T-helper 2 cell (primary cell): ENCODE data around the gene TBC1D16.
A peak's percentile ranks its signal among the peaks of the same experiment; 100 is the strongest.

Experiments used
- DNase-seq, 5 experiments: peaks; one replicate each; pipeline versions ENCODE4 v3.0.0 to v3.0.0-alpha.2; 2012 to 2022

TBC1D16 gene

DNA sequence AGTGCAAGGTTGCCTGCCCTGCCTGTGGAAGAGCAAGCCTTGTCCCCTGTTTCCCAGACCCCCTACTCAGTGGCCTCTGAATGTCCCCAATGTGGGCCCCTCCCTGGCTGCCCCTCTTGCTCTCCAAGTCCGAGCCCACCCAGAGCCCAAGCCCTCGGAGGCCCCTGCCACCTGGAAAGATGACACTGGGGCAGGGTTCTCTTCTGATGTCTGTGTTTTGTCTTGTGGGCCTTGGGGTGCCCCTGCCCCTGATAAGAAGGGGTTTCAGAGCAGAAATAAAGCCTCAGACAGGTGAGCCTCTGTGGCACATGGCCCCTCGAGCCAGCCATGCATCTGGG lies 111.1 kb downstream of the TBC1D16 start:
- DNase-seq = no peak

DNA sequence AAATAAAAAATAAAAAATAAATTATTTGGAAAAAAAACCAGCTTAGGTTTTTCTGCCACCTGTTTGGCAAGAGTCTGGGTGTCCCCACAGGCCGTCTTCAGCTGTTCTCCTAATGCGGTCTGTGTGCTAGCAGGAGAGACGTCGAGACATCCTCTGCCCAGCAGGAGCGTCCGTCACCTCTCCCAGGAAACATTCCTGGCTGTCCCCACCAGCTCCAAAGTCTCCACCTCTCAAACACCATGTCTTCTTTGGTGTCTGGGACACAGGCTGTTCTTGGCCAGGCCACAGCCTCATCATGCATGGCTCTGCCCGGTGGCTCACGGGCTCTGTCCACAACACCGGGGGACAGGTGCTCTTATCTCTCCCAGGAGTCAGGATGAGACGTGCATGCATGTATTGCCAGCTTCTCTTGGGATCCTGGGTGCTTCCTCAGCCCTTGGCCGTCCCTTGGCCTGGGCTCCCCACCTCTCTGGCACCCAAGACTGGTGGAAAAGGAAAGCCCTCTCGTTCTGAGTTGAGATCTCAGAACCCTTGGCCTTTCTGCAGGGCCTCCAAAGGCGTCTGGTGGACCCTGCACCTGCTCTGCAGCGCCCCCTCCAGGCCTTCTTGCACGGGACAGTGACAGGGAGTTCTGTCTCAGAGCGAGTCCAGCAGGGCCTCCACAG lies 111.6 kb downstream of the TBC1D16 start:
- DNase-seq = peak in 2 of 5 experiments; percentile 14 to 40

DNA sequence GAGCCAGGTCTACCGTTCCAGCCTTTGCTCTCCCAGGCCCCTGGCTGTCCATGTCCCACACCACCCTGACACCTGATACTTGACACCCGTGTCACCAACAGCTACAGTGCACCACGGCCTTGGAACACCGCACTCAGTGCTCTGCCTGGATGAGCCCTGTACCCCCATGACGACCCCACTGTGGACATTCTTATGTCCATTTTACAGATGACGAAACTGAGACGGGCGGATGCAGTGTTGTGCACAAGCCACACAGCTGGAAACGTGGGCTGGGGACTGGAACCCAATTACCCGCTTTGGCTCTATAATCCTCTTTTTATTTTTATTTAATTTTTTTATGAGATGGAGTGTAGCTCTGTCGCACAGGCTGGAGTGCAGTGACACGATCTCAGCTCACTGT lies 112.9 kb downstream of the TBC1D16 start:
- no peak for DNase-seq

DNA sequence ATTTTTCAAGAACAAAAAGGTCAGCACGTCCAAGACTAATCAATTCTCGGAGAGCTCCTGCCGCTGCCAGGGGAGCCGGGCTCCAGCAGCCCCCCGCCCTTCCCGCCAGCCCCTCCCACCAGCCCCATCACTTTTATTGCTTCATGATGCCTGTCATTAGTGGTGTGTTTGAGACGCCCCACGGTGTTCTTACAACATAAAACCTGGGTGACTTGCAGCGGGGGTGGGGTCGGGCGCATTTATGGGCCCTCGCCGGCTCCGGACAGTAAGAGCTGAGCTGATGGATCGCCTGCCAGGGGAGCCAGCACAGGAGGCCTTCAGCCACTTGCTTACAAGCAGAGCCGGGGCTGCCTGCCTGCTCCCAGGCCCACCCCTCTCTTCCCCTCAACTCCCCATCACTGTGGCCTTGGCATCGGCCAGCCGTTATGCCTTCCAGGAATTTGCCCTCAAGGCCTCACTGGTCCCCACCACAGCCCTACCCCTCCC lies 113.5 kb downstream of the TBC1D16 start:
- DNase-seq = no peak

DNA sequence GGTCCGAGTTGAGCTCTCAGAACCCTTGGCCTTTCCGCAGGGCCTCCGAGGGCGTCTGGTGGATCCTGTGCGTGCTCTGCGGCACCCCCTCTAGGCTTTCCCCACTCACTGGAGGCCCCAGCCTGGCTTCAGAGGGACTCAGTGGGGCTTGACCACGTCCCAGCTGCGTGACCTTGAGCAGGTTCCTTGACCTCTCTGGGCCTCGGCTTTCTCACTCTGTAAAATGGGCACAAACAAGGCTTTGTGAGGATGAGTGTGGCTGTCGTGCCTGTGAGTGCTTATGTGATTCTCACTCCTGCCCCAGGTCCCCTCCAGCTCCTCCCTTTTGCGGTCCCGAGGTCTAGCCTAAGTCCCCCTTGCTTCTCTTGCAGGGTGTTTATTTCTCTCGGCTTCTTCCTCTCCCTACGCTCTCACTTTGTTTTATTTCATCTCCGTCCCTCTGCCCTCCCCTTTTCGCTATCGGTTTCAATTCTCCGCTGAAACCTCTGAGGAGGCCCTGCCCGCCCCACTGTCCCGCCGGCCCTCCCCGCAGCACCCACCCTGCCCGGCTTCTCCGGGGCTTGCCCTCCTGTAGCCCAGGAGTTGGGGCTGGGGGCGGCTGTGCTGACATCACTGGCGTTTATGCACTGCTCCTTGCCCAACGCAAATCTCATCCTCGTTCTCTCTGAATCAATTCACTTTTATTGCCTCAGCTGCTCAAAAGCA lies 114.1 kb downstream of the TBC1D16 start:
- peak in 1 of 5 experiments; percentile 45 for DNase-seq

DNA sequence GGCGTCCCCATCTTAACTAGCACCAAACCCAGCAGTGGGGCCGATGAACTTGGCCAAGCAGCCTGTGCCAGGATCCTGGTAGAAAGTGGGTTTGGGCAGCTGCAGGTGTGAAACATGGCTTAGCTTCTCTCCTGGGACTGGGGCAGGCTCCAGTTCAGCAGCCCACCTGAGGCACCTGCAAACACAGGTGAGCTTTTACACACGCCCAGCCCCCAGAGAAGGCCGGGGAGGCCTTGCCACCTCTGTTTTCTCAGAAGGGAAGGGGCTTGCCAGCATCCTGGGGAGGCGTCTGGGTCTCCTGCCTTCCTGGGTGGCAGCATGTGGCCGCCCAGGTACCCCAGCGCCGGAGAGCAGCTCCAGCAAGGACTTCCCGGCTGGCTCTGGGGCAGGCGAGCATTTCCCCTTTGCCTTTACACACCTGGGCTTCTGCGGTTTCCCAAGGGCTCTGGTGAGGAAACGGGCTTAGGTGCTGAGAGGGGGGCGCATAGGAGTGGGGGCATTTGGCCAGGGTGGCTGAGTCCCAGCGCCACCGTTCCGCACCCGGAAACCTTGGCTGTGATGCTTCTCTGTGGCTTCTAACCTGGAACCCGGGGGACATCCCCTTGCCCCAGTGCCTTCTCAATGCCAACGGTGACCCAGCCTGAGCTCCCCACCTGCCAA lies 114.8 kb downstream of the TBC1D16 start:
- DNase-seq = no peak

DNA sequence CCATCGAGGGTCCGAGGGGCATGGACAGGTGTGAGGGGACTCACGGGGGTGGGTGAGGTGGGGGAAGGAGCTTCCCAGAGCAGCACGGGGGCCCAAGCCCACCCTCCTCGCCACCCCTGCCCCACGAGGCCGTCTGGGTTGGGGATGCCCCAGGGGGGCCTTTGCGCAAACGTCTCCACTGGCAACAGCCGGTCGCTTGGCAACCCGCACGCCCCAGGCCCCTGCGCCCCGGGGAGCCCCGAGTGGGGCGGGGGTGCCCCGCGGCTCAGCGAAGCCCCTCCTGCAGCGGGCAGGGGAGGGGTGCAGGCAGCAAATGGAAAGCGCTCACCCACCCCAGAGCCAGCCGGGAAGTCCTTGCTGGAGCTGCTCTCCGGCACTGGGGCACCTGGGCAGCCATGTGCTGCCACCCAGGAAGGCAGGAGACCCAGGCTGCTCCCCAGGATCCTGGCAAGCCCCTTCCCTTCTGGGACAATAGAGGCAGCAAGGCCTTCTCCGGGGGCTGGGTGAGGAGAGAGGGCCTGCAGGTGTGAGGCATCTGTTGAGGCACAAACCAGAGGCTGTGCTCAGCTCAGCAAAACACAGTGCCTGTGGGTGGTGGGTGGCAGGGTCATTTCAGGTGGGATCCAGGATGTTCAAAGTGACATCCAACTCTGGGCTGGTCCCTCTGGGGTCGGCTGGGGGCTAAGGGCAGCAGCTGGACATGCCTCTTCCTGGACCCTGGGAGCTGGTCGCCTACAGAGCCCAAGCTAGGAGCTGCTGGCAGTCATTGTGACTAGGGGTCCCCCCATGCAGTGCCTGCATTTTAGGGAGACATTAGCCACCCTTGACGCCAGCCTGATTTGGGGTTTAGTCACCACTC lies 115.6 kb downstream of the TBC1D16 start:
- no peak for DNase-seq

DNA sequence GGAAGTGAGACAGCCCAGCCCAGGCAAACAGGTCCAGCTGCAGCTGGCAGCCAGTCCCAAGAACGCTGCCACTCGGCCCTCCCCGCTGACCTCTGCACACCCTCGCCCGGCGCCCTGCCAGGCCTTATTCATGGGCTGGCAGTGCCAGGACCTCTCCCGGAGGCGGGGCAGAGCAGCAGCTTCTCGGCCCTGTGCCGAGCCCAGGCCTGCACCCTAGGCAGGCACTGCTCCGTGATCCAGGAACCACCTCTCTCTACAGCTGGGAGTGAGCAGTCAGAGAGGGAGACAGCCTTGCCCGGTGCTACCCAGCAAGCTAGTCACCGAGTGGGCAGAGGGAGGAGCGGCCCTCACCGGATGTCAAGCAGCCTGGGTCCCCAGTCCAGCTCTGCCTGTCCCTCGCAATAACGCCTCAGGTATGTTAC lies 116.5 kb downstream of the TBC1D16 start:
- no peak for DNase-seq

DNA sequence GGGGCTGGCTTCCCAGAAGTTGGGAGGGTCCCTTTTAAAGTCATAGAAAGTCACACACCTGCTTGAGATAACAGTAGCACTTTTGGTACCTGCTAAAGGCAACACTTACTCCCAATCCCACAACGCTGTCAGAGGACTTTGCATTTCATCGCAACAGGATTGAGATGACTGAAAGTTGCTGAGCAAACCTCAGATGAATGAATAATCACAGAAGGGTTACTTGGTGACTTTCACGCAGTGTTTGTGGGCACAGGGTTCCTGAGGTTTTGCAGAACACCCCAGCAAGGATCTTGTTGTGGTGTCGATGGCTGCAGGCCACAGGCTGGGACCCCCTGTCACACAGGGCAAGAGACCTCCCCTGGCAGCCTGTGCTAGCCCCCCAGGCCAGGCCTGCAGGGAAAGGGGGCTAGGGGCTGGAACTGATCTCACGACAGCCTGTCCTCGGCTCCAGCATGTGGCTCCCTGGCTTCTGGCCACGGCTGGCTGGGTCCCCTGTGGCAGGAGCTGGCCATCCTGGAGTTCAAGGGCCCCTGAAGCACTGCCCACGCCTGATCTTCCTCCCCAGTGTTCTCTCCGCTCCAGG lies 117.0 kb downstream of the TBC1D16 start:
- no peak for DNase-seq

DNA sequence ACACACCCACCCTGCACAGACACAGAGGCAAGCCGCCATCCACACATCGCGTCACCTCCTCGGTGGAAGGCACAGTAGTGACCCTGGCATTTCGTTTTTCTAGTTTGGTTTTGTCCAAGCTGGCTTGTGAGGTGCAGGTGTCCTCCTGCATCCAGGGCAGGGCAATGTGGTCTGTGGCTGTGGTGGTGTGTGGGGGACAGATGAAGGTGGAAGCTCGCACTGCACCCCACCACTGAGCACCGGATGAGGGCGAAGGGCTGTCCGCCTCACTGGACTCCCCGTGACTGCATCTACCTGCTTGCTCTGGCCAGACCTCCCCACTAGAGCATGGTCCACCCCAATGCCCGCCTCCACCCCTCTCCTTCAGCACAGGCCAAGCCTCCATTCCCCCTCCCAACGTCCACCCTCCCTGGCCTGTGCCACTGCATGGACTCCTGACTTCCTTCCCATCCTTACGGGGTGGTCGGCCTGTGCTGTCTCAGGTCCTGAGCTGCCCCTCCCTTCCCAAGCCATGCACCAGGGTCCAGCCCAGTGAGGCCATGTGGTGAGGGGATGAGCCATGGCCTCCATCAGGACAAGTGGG lies 117.7 kb downstream of the TBC1D16 start:
- no peak for DNase-seq

DNA sequence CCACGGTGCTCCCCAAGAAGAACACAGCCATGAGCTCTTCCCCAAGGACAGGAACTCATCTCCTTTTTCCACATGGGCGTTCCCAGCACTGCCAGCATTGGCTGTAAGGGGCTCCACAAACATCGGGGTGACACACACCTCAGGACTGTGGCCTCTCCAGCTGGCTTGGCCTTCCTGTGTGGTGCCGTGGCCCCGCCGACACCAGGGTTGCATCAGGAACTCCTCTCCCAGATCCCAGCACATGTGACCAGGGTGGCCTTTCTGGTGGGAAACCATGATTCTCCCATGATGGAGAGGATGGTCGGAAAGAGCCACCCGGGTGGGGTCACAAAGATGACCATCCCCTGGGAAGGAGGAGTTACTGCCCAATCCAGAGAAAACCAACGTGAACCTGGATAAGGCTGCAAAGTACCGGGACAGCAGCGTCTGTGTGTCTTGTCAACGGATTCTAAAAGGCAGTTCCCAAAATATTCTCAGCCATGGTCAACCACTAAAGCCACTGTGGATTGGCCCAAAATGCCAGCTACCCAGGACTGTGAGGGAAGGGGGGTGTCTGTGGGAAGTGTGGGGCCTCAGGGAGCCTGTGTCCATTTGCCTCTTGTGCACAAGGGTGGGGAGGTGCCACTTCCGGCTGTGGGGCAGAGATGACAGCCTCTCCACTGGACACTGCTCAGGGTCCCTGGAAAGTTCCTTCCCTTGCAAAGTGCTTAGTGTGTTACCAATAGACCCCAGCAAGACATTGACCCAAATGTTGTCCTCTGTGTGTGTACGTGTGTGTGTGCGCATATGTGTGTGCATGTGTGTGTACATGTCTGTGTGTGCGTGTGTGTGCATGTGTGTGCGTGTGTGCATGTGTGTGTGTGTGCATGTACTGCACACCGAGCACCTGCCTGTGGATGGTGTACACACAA lies 118.4 kb downstream of the TBC1D16 start:
- no peak for DNase-seq

DNA sequence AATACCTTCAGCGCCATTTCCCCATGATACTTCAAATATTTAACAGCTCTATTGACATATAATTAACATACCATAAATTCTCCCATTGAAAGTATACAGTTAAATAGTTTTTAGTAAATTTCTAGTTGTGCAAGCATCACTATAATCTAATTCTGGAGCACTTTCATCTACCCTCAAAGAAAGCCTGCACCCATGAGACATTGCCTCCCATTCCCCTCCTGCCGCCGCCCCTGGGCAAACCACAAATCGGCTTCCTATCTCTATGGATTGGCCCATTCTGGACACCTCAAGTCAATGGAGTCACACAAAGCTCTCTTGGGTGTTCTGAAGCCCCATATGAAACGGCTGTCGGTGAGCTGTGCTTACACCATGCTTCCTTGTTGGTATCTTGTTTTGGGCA lies 119.2 kb downstream of the TBC1D16 start:
- no peak for DNase-seq

DNA sequence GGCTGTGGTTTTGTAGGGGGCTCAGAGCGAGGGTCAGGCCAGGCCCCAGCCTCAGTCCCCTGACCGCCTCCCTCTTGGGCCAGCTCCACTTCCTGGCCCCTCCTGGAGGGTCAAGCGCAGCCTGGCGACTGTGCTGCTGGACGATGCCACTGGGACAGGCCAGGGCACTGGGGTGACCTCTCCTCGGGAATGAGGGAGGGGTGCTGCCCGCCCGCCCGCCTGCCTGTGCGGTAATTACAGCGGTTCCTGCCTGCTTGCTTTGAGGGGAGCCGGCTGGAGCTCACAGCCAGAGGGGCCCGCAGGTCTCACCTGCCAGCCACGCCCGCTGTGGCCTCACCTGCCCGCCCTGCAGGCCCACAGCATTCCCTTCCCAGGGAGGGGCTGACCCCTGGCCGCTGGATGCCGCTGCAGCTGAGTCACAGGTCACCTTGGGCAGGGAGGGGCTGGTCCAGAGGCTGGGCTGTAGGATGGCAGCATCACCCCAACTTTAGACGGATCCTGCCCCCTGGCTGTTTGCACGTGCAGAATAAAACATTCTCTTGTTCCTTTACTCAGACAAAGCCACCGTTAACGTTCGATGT lies 119.7 kb downstream of the TBC1D16 start:
- DNase-seq = no peak

DNA sequence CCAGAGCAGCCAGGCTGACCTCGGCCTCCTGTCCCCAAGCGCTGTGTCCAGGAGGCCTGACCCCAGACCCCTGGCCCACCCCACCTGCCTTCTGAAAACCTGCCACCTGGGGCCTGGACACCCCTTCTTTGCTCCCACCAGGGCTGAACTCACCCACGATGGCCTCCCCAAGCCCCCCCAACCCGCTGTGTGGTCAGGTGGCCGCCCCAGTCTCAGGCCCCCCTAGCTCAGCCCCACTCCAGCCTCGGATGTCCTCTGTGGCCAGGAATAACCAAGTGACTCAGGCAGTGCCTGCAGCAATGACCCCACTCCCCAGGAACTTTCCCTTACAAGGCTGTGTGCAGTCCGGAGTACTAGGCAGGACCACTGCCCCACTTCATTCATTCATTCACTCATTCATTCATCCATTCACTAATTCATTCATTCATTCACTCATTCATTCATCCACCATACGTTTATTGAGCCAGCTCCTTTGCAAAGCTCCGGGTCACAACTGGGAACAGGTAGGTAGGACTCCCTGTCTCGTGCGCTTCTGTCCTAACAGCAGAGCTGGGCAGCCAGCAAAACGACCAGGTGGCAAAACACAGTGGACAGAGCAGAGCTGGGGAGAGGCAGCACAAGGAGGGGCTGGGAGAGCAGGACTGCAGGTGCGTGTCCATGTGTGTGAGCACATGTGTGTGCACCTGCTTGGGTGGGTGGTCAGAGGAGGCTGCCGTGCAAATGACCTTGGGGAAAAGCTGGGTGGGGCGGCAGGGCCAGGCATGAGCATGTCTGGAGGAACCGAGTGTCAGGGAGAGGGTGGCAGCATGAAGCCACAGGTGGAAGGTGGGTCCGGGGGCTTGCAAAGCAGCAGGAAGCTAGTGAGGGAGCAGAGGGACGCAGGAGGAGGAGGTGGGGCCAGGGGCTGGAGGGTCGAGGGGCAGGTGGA lies 120.6 kb downstream of the TBC1D16 start:
- no peak for DNase-seq

DNA sequence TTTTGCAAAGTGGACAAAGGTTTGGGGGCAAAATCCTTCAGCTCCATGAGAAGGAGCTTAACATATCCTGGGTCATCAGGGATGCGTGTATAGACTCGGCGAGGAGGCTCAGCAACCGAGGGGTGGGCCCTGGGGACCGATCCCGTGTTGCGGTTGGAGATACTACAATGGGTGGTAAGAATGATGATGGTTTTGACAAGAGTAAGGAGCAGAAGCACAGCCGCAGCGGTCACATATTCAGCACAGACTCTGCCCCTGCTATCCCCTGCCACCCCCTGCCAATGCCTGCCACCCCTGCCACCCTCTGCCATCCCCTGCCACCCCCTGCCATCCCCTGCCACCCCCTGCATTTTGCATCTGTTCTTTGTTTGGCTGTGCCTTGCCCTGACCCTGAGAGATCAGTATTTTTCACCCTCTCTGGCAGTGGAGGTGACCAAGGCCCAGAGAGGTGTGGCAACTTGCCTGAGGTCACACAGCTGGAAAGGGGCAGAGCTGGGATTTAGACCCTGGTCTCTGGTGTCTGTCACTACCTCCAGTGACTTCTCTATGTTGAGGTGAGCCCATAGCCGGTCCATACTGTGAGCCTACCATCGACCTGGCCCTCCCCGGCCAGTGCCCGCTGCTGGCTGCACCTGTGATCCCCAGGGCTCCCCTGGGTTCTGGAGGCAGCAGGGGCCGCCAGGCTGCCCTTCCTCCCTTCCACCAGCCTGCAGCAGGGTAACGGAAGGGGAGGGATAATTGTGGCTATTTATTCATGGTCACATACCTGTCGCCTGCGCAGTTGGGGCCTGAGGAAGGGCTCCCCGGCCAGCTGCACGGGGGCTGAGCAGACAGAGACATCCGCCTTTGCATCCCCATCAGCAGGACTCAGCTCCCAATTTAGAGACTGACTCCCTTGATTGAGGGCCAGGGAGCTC lies 121.5 kb downstream of the TBC1D16 start:
- DNase-seq = no peak

DNA sequence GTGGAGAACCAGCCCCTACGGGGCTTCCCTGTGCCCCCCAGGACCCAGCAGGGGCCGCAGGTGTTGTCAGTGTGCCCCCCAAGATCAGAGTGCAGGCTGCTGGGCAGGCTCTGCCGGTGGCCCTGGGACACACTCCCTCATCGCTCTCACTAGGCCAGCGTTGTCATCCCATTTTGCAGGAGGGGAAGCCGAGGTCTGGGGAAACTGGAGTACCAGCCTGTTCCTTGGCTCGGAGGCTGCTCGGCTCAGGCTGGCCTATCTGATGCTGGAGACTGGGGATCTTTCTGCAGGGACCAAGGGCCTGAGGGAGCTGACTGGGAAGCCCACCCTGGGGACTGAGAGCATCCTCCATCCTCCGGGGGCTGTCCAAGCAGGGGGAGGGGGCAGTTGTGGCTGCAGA lies 122.2 kb downstream of the TBC1D16 start:
- no peak for DNase-seq

DNA sequence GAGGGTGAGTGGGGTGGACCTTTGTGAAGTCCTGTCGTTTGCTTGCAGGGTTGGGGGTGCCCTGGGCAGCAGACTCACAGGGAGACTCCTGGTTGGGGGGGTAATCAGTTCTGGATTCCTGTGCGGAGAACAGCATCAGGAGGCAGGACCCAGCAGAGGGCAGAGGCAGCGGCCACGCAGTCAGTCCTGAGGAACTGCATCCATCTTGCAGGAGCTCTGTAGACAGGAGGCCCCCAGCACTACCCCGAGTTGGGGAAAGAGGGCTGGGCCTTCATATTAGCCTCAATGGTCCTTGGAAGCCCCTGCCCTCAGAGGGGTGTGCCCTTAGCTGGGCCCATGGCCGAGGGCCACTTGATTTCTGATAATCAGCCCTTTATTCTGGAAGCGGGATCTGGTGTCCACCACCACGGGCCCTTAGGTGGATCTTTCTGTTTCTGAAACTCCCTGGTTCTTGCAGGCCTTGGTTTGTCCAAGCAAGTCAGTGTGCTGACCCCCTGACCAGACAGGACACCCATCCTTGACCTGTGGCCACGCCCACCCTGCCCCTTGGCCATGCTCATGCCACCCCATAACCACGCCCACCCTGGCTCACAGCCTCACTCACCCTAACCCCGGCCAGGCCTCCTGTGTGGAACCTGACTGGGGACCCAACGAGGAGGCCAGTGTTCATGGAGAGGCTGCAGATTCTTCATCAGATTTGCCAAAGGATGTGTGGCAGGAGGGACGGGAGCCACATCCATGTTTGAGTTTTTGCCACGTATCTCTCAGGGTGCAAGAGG lies 122.9 kb downstream of the TBC1D16 start:
- no peak for DNase-seq
